Endothelial cell (in vitro differentiated cells): Measurements from ENCODE around the gene PRELP. TPM values are rescaled to one million over a fixed set of nuclear protein-coding genes. Genes with fewer than 3 reads are reported as not detected.
"Not testable (repeated sequence)": the region's sequence is repeated elsewhere in the genome, so short reads cannot be mapped to it uniquely, and the experiment has no call there.

Source experiments
- DNase-seq: peaks from one replicate; pipeline ENCODE4 v3.0.0; 2021; ENCODE audit warnings: low spot score
- H3K27ac Mint-ChIP-seq: one replicate; pipeline ENCODE4 v1.8.0; 2021; ENCODE audit warnings: mixed read lengths, inconsistent platforms; ENCODE audit not compliant: unreplicated experiment
- H3K27me3 Mint-ChIP-seq: one replicate; pipeline ENCODE4 v1.8.0; 2021; ENCODE audit warnings: mild to moderate bottlenecking, moderate library complexity, mixed read lengths, inconsistent platforms; ENCODE audit not compliant: unreplicated experiment
- H3K36me3 Mint-ChIP-seq: one replicate; pipeline ENCODE4 v1.8.0; 2021; ENCODE audit warnings: mild to moderate bottlenecking, low read depth, mixed read lengths, inconsistent platforms; ENCODE audit not compliant: unreplicated experiment
- H3K4me1 Mint-ChIP-seq: one replicate; pipeline ENCODE4 v1.8.0; 2021; ENCODE audit warnings: mild to moderate bottlenecking, mixed read lengths, inconsistent platforms; ENCODE audit not compliant: unreplicated experiment
- H3K4me3 Mint-ChIP-seq: one replicate; pipeline ENCODE4 v1.8.0; 2021; ENCODE audit warnings: mild to moderate bottlenecking, mixed read lengths, inconsistent platforms; ENCODE audit not compliant: unreplicated experiment
- H3K9me3 Mint-ChIP-seq: one replicate; pipeline ENCODE4 v1.8.0; 2021; ENCODE audit warnings: mixed read lengths, inconsistent platforms; ENCODE audit not compliant: unreplicated experiment
- total RNA-seq: library from RNA; stranded (reverse); fragmentation: NEBNext Ultra II Directional; extraction: Animal tissue kit (Norgen Biotek cat#: 25700); gene quantifications from one replicate; pipeline ENCODE4 v1.2.1, GENCODE V29; 2021; ENCODE audit not compliant: unreplicated experiment
- TF ChIP-seq, protein P1 (sequence below): fragments of 200-600 bp; sonication (generic); IDR thresholded peaks from one replicate; pipeline ENCODE4 v1.5.0; 2021; ENCODE audit warnings: antibody characterized with exemption; ENCODE audit not compliant: unreplicated experiment

Gene PRELP
- total RNA-seq, 1 donor from 2014 or later = 0.13 TPM

GRCh38 chr1:203516906-203517305 is 41.3 kb downstream of the PRELP start:
- TF ChIP-seq, protein P1, sequence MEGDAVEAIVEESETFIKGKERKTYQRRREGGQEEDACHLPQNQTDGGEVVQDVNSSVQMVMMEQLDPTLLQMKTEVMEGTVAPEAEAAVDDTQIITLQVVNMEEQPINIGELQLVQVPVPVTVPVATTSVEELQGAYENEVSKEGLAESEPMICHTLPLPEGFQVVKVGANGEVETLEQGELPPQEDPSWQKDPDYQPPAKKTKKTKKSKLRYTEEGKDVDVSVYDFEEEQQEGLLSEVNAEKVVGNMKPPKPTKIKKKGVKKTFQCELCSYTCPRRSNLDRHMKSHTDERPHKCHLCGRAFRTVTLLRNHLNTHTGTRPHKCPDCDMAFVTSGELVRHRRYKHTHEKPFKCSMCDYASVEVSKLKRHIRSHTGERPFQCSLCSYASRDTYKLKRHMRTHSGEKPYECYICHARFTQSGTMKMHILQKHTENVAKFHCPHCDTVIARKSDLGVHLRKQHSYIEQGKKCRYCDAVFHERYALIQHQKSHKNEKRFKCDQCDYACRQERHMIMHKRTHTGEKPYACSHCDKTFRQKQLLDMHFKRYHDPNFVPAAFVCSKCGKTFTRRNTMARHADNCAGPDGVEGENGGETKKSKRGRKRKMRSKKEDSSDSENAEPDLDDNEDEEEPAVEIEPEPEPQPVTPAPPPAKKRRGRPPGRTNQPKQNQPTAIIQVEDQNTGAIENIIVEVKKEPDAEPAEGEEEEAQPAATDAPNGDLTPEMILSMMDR = no peak
- H3K4me3 Mint-ChIP-seq = no peak overlapping the region
- peaks cover 42% of the 10 kb centered on the region for H3K4me1 Mint-ChIP-seq
- no peak overlapping the region for H3K27ac Mint-ChIP-seq
- peaks cover 9% of the 10 kb centered on the region for H3K27me3 Mint-ChIP-seq
- no peak for DNase-seq
- H3K9me3 Mint-ChIP-seq = no peaks in the 10 kb centered on the region
- H3K36me3 Mint-ChIP-seq = no peaks in the 10 kb centered on the region

DNA sequence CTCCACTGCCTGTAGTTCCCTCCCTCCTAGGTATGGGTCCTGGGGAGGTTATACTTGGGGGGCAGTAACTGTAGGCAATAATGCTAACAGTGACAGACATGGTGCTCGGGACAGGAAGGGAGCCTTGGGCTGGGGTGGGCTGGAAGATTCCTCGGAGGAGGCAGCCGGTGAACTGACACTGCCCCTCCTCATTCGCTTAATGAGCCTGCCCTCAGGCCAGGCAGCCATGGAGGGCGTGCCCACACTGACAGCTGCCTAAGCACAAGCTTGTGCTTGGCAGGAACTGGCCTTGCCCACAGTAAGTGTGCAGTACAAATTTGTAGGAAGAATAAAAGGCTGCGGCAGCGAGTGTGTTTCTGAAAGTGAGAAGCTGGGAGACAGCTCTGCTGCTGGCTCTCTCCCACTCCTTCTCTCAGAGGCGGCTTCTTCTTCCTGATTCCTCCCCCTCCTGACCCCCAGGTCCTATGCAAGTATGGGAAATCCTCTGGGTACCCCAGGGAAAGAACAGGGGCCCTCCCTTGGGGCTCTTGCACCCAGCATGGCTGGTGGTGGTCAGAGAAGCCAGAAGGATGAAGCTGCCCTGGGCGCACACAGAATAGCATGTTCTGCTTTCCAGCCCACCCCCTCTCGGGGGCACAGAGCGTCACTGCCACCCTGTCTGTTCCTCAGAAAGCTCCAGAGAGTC is 42.0 kb downstream of the PRELP start:
- Mint-ChIP-seq H3K36me3 (no peaks in the 10 kb centered on the region), H3K9me3 (no peaks in the 10 kb centered on the region), H3K27me3 (peaks cover 5% of the 10 kb centered on the region), H3K4me1 (peaks cover 36% of the 10 kb centered on the region), H3K27ac (no peak overlapping the region), H3K4me3 (no peak overlapping the region)
- TF ChIP-seq, protein P1 = no peak
- no peak for DNase-seq

DNA sequence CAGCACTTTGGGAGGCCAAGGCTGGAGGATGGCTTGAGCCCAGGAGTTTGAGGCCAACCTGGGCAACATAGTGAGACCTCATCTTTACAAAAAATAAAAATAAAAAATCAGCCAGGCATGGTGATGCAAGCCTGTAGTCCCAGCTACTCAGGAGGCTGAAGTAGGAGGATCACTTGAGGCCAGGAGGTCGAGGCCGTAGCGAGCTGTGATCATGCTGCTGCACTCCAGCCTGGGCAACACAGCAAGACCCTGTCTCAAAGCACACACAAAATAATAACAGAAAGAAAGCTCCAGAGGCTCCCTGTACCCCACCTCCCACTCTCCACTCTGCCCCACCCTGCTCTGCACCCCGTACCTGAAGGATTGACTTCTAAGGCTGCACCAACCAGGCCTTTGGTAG is 42.5 kb downstream of the PRELP start:
- not testable (repeated sequence) for H3K27ac Mint-ChIP-seq, H3K27me3 Mint-ChIP-seq, H3K4me3 Mint-ChIP-seq

DNA sequence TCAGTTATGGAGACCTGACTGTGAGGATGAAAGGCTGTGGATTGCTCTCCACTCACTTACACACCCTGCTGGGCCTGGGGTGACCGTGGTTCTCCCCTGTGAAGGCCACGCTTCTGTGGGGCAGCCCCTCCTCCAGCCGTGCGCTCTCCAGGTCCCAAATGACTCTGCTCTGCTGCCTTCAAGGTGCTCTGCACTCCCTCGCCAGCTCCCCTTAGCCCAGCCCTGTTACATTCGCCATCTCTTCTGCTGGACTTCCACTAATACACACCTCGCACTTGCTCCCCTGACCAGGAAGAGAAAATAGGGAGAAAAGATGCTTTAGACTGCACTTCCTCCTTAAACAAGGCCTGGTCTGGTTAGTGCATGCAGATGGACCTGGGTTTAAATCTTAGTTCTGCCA is 42.9 kb downstream of the PRELP start:
- Mint-ChIP-seq H3K36me3 (no peaks in the 10 kb centered on the region), H3K9me3 (no peaks in the 10 kb centered on the region), H3K27me3 (peaks cover 2% of the 10 kb centered on the region), H3K4me3 (peak overlapping the region; percentile 42), H3K27ac (no peak overlapping the region), H3K4me1 (peaks cover 26% of the 10 kb centered on the region)
- DNase-seq = no peak
- TF ChIP-seq, protein P1 = no peak

More for the DNA sequence above, 42.5 kb downstream of the PRELP start:
- not testable (repeated sequence) for DNase-seq, H3K9me3 Mint-ChIP-seq, H3K36me3 Mint-ChIP-seq
- H3K4me1 Mint-ChIP-seq = peaks cover 30% of the 10 kb centered on the region

DNA sequence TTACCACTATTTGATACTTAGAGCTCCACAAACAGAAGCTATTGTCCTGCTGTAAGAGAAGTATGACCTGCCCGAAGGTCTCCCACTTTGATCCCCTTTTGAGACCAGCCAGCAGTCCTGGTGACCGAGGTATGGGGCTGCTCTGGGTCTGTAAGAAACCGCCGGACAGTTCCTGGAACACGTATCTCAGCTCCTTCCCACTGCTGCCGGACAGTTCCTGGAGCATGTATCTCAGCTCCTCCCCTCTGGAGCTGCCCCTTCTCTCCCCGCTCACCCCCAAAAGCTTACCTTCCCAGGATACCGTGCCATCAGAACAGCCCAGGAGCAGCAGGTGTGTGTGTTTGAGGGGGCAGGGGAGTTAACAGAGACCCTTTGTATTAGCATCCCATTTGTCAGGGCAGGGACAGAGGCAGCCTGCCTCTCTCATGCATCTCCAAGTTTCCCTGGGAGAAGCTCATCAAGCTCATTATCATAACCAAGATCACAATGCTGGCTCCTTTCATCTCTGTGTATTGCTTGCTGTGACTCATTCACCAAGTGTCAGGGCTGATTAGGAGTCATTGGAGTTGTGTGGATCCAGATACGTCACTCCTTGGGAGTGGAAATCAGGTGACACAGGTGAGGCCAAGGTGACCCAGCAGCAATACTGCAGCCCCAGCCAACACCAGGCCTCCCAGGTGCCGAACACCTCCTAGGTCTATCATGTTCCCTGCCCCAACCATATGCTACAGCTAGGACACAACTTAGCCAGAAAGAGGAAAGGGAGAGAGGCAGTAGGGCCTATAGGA is 43.6 kb downstream of the PRELP start:
- H3K4me1 Mint-ChIP-seq = peaks cover 23% of the 10 kb centered on the region
- DNase-seq = no peak

More for the DNA sequence above, 43.6 kb downstream of the PRELP start:
- TF ChIP-seq, protein P1 = no peak
- Mint-ChIP-seq H3K36me3 (no peaks in the 10 kb centered on the region), H3K27ac (no peak overlapping the region), H3K27me3 (peaks cover 2% of the 10 kb centered on the region), H3K9me3 (no peaks in the 10 kb centered on the region), H3K4me3 (peak overlapping the region; percentile 42)
